ENCODE data around the gene PGAM1. TPM values are rescaled to one million over a fixed set of nuclear protein-coding genes. Genes with fewer than 3 reads are reported as not detected.

PGAM1 gene
- total RNA-seq, 1 experiment from 2014 or later: 497 TPM

DNA sequence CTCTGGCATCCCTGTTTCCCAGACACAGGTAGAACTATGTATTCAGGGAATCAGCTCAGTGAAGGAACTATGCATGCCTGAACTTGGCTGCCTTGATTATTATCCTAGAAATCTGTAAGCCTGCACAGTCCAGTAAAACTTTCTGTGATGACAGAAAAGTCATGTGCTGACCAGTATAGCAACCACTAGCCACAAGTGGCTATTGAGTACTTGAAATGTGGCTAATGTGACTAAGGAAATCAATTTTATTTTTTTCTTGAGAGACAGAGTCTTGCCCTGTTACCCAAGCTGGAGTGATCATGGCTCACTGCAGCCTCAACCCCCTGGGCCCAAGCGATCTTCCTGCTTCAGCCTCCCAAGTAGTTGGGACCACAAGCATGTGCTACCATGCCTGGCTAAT is 16.3 kb downstream of the PGAM1 start:
- no TSS peak for BruUV-seq (replicated peaks)
- no peak overlapping the region for H3K4me2 ChIP-seq (ENCODE audit: low read length)
- ChIA-PET CTCF (no interaction called here), POLR2A (no interaction called here), RAD21 (ENCODE audit: low non-redundant PET in 1 of 2, low total read pairs in 2 of 2, uncharacterized antibody in 2 of 2, unreplicated experiment in 2 of 2) (no interaction called here)
- no peak for ATAC-seq
- peaks cover 41% of the 10 kb centered on the region for H3K79me2 ChIP-seq (ENCODE audit: insufficient read depth, low read length)
- no peaks in the 10 kb centered on the region for H3K9me2 ChIP-seq (ENCODE audit: insufficient read depth)
- intact Hi-C loops (cut with micrococcal nuclease): no loop called here
- no peaks in the 10 kb centered on the region for H4K20me1 ChIP-seq (ENCODE audit: insufficient read depth)
- H3K36me3 ChIP-seq (ENCODE audit: control insufficient read depth in 1 of 2, insufficient read depth in 2 of 2, low read length in 2 of 2): peaks cover 5 to 13% of the 10 kb centered on the region in 2 experiments; a peak in 2 of 4 replicates
- TF ChIP-seq, protein P1, sequence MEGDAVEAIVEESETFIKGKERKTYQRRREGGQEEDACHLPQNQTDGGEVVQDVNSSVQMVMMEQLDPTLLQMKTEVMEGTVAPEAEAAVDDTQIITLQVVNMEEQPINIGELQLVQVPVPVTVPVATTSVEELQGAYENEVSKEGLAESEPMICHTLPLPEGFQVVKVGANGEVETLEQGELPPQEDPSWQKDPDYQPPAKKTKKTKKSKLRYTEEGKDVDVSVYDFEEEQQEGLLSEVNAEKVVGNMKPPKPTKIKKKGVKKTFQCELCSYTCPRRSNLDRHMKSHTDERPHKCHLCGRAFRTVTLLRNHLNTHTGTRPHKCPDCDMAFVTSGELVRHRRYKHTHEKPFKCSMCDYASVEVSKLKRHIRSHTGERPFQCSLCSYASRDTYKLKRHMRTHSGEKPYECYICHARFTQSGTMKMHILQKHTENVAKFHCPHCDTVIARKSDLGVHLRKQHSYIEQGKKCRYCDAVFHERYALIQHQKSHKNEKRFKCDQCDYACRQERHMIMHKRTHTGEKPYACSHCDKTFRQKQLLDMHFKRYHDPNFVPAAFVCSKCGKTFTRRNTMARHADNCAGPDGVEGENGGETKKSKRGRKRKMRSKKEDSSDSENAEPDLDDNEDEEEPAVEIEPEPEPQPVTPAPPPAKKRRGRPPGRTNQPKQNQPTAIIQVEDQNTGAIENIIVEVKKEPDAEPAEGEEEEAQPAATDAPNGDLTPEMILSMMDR (IDR thresholded peaks at IDR 0.05 in 2 of 3, conservative IDR thresholded peaks at IDR 0.05 in 1 of 3; ENCODE audit: borderline replicate concordance in 1 of 3, insufficient read depth in 1 of 3, low read depth in 2 of 3, low read length in 2 of 3): no peak
- TF ChIP-seq TCF7L2 (IDR thresholded peaks at IDR 0.05; ENCODE audit: borderline replicate concordance, extremely low read depth, insufficient read depth, insufficient read length): no peak
- no peak for TF ChIP-seq ELF1 (IDR thresholded peaks at IDR 0.05; ENCODE audit: borderline replicate concordance, low read depth)
- TF ChIP-seq, protein P2, sequence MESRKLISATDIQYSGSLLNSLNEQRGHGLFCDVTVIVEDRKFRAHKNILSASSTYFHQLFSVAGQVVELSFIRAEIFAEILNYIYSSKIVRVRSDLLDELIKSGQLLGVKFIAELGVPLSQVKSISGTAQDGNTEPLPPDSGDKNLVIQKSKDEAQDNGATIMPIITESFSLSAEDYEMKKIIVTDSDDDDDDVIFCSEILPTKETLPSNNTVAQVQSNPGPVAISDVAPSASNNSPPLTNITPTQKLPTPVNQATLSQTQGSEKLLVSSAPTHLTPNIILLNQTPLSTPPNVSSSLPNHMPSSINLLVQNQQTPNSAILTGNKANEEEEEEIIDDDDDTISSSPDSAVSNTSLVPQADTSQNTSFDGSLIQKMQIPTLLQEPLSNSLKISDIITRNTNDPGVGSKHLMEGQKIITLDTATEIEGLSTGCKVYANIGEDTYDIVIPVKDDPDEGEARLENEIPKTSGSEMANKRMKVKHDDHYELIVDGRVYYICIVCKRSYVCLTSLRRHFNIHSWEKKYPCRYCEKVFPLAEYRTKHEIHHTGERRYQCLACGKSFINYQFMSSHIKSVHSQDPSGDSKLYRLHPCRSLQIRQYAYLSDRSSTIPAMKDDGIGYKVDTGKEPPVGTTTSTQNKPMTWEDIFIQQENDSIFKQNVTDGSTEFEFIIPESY (IDR thresholded peaks at IDR 0.05; ENCODE audit: extremely low read depth, insufficient replicate concordance, low read length): no peak
- TF ChIP-seq, protein P3, sequence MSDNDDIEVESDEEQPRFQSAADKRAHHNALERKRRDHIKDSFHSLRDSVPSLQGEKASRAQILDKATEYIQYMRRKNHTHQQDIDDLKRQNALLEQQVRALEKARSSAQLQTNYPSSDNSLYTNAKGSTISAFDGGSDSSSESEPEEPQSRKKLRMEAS (IDR thresholded peaks at IDR 0.05): no peak
- no peak for TF ChIP-seq CBX3 (IDR thresholded peaks at IDR 0.05; ENCODE audit: low read depth)
- TF ChIP-seq, protein P4, sequence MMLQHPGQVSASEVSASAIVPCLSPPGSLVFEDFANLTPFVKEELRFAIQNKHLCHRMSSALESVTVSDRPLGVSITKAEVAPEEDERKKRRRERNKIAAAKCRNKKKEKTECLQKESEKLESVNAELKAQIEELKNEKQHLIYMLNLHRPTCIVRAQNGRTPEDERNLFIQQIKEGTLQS (IDR thresholded peaks at IDR 0.05): no peak
- TF ChIP-seq, protein P5, sequence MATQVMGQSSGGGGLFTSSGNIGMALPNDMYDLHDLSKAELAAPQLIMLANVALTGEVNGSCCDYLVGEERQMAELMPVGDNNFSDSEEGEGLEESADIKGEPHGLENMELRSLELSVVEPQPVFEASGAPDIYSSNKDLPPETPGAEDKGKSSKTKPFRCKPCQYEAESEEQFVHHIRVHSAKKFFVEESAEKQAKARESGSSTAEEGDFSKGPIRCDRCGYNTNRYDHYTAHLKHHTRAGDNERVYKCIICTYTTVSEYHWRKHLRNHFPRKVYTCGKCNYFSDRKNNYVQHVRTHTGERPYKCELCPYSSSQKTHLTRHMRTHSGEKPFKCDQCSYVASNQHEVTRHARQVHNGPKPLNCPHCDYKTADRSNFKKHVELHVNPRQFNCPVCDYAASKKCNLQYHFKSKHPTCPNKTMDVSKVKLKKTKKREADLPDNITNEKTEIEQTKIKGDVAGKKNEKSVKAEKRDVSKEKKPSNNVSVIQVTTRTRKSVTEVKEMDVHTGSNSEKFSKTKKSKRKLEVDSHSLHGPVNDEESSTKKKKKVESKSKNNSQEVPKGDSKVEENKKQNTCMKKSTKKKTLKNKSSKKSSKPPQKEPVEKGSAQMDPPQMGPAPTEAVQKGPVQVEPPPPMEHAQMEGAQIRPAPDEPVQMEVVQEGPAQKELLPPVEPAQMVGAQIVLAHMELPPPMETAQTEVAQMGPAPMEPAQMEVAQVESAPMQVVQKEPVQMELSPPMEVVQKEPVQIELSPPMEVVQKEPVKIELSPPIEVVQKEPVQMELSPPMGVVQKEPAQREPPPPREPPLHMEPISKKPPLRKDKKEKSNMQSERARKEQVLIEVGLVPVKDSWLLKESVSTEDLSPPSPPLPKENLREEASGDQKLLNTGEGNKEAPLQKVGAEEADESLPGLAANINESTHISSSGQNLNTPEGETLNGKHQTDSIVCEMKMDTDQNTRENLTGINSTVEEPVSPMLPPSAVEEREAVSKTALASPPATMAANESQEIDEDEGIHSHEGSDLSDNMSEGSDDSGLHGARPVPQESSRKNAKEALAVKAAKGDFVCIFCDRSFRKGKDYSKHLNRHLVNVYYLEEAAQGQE (IDR thresholded peaks at IDR 0.05; ENCODE audit: low read depth): no peak
- no peak for TF ChIP-seq ZNF274 (IDR thresholded peaks at IDR 0.05; ENCODE audit: low read depth, low read length)
- TF ChIP-seq EGR1 (IDR thresholded peaks at IDR 0.05; ENCODE audit: low read depth): no peak
- TF ChIP-seq EZH2 (IDR thresholded peaks at IDR 0.05): no peak
- no peak for TF ChIP-seq YY1 (IDR thresholded peaks at IDR 0.05; ENCODE audit: extremely low read depth, insufficient replicate concordance, low read depth, low read length)
- H3K27me3 ChIP-seq (ENCODE audit: insufficient read depth, low read length): no peaks in the 10 kb centered on the region
- no peak overlapping the region for H3K9ac ChIP-seq (ENCODE audit: low read length)
- no peak overlapping the region for H2AFZ ChIP-seq (ENCODE audit: low read depth, low read length, poor library complexity, severe bottlenecking)
- no peaks in the 10 kb centered on the region for H3K9me3 ChIP-seq (ENCODE audit: control insufficient read depth in 1 of 2, insufficient read depth in 1 of 2, low read depth in 1 of 2, low read length in 2 of 2)
- H3K4me1 ChIP-seq (ENCODE audit: control insufficient read depth in 1 of 2, insufficient read depth in 2 of 2, low read length in 2 of 2): peaks cover 9 to 19% of the 10 kb centered on the region in 2 experiments
- no peak for DNase-seq (ENCODE audit: low read depth, low spot score)
- H3K27ac ChIP-seq (ENCODE audit: low read depth, low read length): no peak overlapping the region
- H3K4me3 ChIP-seq (replicated peaks in 1 of 2; ENCODE audit: low read depth in 1 of 2, low read length in 2 of 2): no peak overlapping the region
